Middle frontal gyrus (tissue), 1 donor: ENCODE measurements around the gene VWC2L.

Experiments used
- DNase-seq: peaks from one replicate; pipeline ENCODE4 v3.0.0-alpha.2; 2015; ENCODE audit warnings: low spot score; ENCODE audit errors: extremely low spot score

Gene VWC2L

DNA sequence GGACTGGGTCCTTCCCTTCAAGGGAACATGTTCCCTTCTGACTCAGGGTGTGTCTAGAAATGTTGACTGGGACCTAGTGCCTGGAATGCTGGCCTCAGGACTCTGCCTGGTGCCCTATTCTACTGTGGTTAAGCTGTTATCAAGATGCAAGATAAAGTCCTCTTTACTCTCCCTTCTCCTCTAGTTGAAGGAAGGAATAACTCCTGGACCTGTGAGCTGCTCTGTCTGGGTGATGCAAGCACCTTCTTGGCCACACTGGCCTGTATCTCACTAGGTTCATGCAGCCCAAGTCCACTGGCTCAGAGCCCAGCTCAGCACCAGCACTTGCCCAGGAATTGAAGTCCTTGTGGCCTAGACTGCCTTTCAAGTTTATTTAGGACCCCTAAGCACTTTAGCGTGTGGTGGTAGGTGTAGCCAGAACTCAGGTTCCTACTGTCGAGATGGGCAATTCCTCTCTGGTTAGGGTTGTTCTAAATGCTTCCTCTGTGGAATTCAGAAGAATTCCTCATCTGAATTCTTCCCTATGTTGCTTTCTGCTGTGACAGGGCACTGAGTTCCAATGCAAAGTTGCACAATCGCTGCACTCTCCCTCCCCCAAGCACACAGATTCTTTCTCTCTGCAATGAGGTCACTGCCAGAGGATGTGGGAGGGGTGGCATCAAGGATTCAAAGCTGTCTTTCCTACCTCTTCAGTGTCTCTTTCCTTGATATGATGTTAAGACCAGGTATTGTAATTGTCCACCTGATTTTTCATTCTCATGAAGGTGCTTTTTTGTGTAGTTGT lies 54.7 kb downstream of the VWC2L start:
- DNase-seq, result no peak

DNA sequence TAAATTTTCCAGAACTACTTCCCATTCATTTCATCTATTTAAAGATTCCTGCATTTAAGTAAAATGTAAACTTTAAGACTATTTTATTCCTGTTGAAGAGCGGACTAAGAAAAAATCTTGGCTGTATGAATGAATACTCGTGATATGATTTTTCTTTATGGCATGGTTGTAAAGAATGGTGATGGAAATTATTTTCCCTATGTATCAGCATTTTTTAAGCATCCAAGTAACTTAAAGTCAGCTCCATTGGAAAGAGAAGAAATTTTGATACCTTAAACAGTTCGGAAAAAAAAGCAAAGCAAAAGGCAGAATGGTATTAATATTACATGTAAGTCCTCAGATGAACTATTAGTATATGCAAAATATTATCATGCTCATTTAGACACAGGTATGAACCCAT lies 58.9 kb downstream of the VWC2L start:
- no peak for DNase-seq

- no peak for DNase-seq
Measured at GRCh38 chr2:214471382-214471781, 60.5 kb downstream of the VWC2L start.

- no peak for DNase-seq
Measured at GRCh38 chr2:214471990-214472389, 61.1 kb downstream of the VWC2L start.

DNA sequence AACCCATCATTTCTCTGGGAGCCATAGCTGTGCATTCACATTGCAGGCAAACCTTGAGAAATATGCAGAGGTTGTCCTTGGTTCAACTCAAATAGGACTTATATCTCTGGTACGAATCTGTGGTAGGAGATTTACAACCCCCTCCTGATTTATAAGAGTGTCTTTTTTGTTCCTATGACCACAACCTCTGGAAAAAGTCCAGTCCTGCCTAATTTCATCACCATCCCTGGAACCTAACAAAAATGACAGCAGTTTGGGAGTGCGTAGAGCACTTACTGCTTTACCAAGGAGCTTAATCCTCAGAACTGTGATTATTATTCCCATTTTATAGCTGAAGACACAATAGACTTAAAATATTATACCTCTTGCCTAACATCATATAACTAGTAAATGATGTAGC lies 66.5 kb downstream of the VWC2L start:
- DNase-seq, result no peak

DNA sequence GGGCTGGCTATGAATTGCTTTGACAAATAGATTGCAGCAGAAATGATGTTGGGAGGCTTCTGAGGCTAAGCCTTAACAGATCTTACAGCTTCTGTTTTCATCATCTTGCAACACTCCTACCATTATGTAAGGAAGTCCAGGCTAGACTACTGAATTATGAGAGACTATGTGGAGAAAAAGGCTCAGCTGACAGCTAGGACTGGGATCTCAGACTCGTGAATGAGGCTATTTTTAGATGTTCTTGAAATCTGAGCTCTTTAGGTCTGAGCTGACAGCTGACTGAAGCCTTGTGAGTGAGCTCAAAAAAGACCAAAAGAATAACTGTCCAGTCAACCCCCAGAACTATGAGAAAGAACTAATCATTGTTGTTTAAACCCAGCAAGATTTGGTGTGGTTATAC lies 70.3 kb downstream of the VWC2L start:
- peak; percentile 69 for DNase-seq

- no peak for DNase-seq
Measured at GRCh38 chr2:214482728-214483127, 71.9 kb downstream of the VWC2L start.

GRCh38 chr2:214484239-214484638 lies 73.4 kb downstream of the VWC2L start:
- no peak for DNase-seq

- DNase-seq, result no peak
Measured at GRCh38 chr2:214484701-214485100, 73.8 kb downstream of the VWC2L start.

- DNase-seq, result no peak
Measured at GRCh38 chr2:214489181-214489580, 78.3 kb downstream of the VWC2L start.

- no peak for DNase-seq
Measured at GRCh38 chr2:214489702-214490101, 78.8 kb downstream of the VWC2L start.

DNA sequence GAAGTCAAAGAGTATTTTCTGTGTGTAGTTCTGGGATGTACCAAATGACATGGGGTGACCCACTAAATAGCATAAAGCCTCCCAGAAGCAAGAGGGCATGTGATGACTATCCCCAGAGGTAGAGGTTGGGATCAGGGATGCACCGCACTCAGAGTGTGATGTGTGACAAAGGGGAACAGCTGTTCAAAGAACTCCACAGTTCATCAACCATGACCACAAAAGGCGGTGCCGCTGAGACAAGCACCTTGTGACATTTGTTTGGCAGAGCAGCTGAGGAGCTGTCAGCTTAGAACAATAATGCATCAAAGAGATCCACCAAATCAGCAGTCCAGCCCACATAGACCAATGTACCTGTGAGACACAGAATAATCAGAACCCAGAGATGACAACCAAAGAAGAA lies 81.3 kb downstream of the VWC2L start:
- no peak for DNase-seq

- DNase-seq, result no peak
Measured at GRCh38 chr2:214492608-214493007, 81.8 kb downstream of the VWC2L start.

DNA sequence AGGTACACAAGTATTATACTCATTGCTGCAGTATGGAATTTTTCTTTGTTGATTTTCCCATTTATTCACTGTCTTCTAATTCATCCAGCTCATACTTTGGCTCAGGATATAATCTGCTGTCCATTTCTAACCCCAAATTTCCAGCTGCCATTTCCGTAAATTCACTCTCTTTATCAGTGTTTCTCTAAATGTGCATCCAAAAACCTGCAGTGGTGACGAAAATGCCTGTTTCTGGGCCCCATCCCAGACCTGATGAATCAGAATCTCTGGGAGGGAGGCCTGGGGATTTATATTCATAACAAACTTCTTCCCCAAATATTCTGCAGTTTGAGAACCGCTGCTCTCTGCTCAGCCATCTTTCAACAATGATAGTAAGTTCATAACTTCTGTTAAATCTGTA lies 86.6 kb downstream of the VWC2L start:
- no peak for DNase-seq

DNA sequence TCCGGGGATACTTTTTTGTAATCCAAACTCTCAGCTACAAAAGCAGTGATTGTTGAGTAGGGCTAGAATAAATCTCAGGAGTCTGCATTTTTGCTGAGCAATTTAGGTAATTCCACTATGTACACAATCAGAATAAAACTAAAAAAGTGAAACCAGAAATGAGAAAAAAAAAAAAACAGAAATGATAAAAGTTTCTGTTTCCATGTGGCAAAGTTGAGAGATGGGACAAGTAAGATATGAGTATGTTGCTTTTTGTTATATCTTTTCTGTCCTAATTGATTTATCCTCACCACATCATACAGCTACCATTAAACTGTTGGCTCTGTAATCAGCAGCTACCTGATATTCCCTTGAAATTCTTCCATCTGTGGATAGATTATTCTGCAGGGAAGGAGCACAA lies 92.7 kb downstream of the VWC2L start:
- no peak for DNase-seq

GRCh38 chr2:214504599-214505376 lies 93.9 kb downstream of the VWC2L start:
- DNase-seq, result no peak

GRCh38 chr2:214507032-214507431 lies 96.2 kb downstream of the VWC2L start:
- no peak for DNase-seq

- no peak for DNase-seq
Measured at GRCh38 chr2:214514704-214515103, 103.8 kb downstream of the VWC2L start.

DNA sequence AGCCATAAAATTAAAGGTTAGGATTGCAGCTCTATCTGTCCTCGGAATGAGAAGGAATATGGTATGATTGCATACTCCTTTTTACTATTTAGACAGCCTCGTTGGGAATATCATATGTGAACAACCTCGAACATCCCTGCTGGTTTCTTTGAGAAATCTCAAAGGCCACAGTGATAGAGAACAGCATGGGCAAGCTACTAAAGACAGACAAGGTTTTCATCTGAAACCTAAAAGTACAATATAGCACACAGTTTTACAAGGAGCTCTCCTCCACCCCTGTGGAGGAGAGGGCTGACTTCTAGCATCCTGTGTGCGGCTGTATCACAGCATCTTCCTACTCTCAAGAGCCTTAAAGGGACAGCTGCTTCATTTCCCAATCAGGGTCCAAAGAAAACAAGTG lies 104.3 kb downstream of the VWC2L start:
- no peak for DNase-seq

DNA sequence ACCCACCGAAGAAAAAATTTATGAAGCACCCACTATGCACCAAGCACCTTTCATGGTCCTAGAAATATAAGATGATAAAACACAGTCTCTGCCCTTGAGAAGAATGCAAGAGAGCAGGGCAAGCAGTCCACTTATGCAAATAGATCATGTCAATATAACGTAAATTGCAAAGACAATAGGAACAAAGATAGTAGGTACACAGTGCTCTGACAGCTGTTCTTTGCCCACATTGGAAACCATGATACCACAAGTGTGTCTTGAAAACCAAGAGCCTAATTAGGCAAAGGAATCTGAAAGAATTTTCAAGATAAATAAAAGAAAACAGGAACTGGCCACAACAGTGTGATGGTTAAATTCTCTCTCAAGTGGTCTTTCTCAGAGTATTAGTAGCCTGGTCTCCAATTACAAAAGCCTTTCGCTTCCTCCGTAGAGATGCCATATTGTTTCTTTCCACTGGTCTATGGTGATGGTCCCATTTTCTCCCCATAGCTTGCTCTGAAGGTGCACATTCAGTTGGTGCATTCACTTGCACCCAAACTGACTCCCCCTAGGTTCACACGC lies 108.5 kb downstream of the VWC2L start:
- DNase-seq, result no peak

- DNase-seq, result no peak
Measured at GRCh38 chr2:214529021-214529420, 118.2 kb downstream of the VWC2L start.

GRCh38 chr2:214529514-214529913 lies 118.7 kb downstream of the VWC2L start:
- DNase-seq, result no peak

- DNase-seq, result no peak
Measured at GRCh38 chr2:214533541-214533940, 122.7 kb downstream of the VWC2L start.
